G401 (cell line): ENCODE data around the gene ZNF28. TPM values are rescaled to one million over a fixed set of nuclear protein-coding genes. Genes with fewer than 3 reads are reported as not detected.
"Not testable (repeated sequence)": the region's sequence is repeated elsewhere in the genome, so short reads cannot be mapped to it uniquely, and the experiment has no call there.

Source experiments
- DNase-seq: peaks from one replicate; pipeline ENCODE4 v3.0.0-alpha.2; 2015; ENCODE audit warnings: low spot score
- in situ Hi-C: cut with HindIII; loops from 2 replicates; pipeline ENCODE4 v1.10.0; 2016; ENCODE audit warnings: low sequenced_read_pairs, mixed read lengths
- total RNA-seq: library from RNA; depleted of rRNA; stranded (reverse); fragments of >200 nt; shearing (Covaris generic); gene quantifications from 2 replicates; pipeline ENCODE4 v1.2.3, GENCODE V29; 2014; rRNA removed

Gene ZNF28
- total RNA-seq, 1 experiment from 2014 or later: 14.2 TPM

- no peak for DNase-seq
- in situ Hi-C loops: no loop called here
Observed at GRCh38 chr19:52786078-52786463, 35.4 kb downstream of the ZNF28 start.

GRCh38 chr19:52785506-52785905 is 35.9 kb downstream of the ZNF28 start:
- in situ Hi-C loops: no loop called here
- peak; percentile 73 for DNase-seq

- in situ Hi-C loops: not testable (repeated sequence)
- peak; percentile 41 for DNase-seq
Observed at GRCh38 chr19:52782864-52783263, 38.6 kb downstream of the ZNF28 start.

GRCh38 chr19:52778811-52779210 is 42.6 kb downstream of the ZNF28 start:
- no peak for DNase-seq
- in situ Hi-C loops: no loop called here

- DNase-seq, in situ Hi-C loops: not testable (repeated sequence)
Observed at GRCh38 chr19:52756447-52756846, 65.0 kb downstream of the ZNF28 start.

- in situ Hi-C loops: no loop called here
- no peak for DNase-seq
Observed at GRCh38 chr19:52749780-52750179, 71.7 kb downstream of the ZNF28 start.

GRCh38 chr19:52748336-52748950 is 73.0 kb downstream of the ZNF28 start:
- DNase-seq: peak; percentile 32
- in situ Hi-C loops: no loop called here

Other genes with a start within 250 kb of the ZNF28 start
- gene ZNF83, start 183.3 kb downstream of the ZNF28 start, total RNA-seq: 14.0 and 19.4 TPM in 2 replicates
- gene ZNF611, start 86.6 kb downstream of the ZNF28 start, total RNA-seq: 3.9 and 8.9 TPM in 2 replicates
- gene ZNF600, start 34.8 kb downstream of the ZNF28 start, total RNA-seq: 0.31 and 1.1 TPM in 2 replicates
- gene ZNF468, start 36.0 kb upstream of the ZNF28 start, total RNA-seq: 4.1 and 4.6 TPM in 2 replicates
- gene ZNF320, start 76.0 kb upstream of the ZNF28 start, total RNA-seq: not detected in 2 replicates
- 1.2 and 1.8 TPM in 2 replicates for gene ZNF888, start 101.8 kb upstream of the ZNF28 start, total RNA-seq
- gene ZNF816, start 141.2 kb upstream of the ZNF28 start, total RNA-seq: 6.3 and 11.6 TPM in 2 replicates
- gene ERVV-1, start 192.3 kb upstream of the ZNF28 start, total RNA-seq: not detected in 2 replicates
- gene ERVV-2, start 223.1 kb upstream of the ZNF28 start, total RNA-seq: not detected in 2 replicates